Sciatic nerve (tissue), 2 donors: ENCODE results near the gene PLA2G10. TPM values are rescaled to one million over a fixed set of nuclear protein-coding genes. Genes with fewer than 3 reads are reported as not detected.
"Not testable (repeated sequence)": the region's sequence is repeated elsewhere in the genome, so short reads cannot be mapped to it uniquely, and the experiment has no call there.

Source experiments
- ATAC-seq: fragments of 200-7000 bp; cut with Tn5 transposase; one replicate; pipeline ENCODE4 v1.9.1; 2020; ENCODE audit warnings: mild to moderate bottlenecking, moderate library complexity
- DNase-seq: peaks from one replicate; pipeline ENCODE4 v3.0.0-alpha.2; 2020; ENCODE audit warnings: low spot score
- intact Hi-C: fragments of 100-400 bp; cut with DNase I; formaldehyde crosslinking; loops from one replicate; pipeline ENCODE4 v1.14.2; 2022
- total RNA-seq: library from RNA; stranded (reverse); fragmentation: NEBNext Ultra II Directional; extraction: Animal tissue kit (Norgen Biotek cat#: 25700); gene quantifications from one replicate; pipeline ENCODE4 v1.2.1, GENCODE V29; 2021
- donor health status: DM: no; HTN: no; CAD: no.
- donor health status: DM: no; HTN: no; CAD: no.

Gene PLA2G10
- total RNA-seq: not detected

- intact Hi-C loops, ATAC-seq, DNase-seq: not testable (repeated sequence)
These were observed at the start of gene PLA2G10 for GRCh38 chr16:14694129-14694528. Gene PLA2G10, minus strand, starts transcription at chr16:14694308. Its CDS starts 79 bp downstream, at chr16:14694229.

GRCh38 chr16:14742273-14743128 lies 48.4 kb upstream of the PLA2G10 start, which contains the start of gene NPIPA2:
Gene NPIPA2, plus strand, starts transcription at chr16:14742533. Its CDS starts 5,533 bp downstream, at chr16:14748066.
- intact Hi-C loops, DNase-seq: not testable (repeated sequence)
- ATAC-seq: peak; percentile 93

- intact Hi-C loops, DNase-seq, ATAC-seq: not testable (repeated sequence)
These were observed 47.7 kb upstream of the PLA2G10 start for GRCh38 chr16:14741794-14742193.

- DNase-seq, ATAC-seq, intact Hi-C loops: not testable (repeated sequence)
These were observed 46.8 kb upstream of the PLA2G10 start for GRCh38 chr16:14740832-14741385.

- intact Hi-C loops, DNase-seq, ATAC-seq: not testable (repeated sequence)
These were observed 39.1 kb upstream of the PLA2G10 start for GRCh38 chr16:14733233-14733632.

- peak; percentile 93 for ATAC-seq
- DNase-seq, intact Hi-C loops: not testable (repeated sequence)
These were observed 9.3 kb upstream of the PLA2G10 start, which contains the start of gene NPIPA3 for GRCh38 chr16:14703156-14704011. Gene NPIPA3, plus strand, starts transcription at chr16:14703411. Its CDS starts 5,533 bp downstream, at chr16:14708944.

- DNase-seq, intact Hi-C loops, ATAC-seq: not testable (repeated sequence)
These were observed 8.6 kb upstream of the PLA2G10 start for GRCh38 chr16:14702672-14703071.

- intact Hi-C loops, DNase-seq, ATAC-seq: not testable (repeated sequence)
These were observed 7.8 kb upstream of the PLA2G10 start for GRCh38 chr16:14701859-14702258.

GRCh38 chr16:14685870-14686793 lies 8.0 kb downstream of the PLA2G10 start:
- DNase-seq, ATAC-seq, intact Hi-C loops: not testable (repeated sequence)

GRCh38 chr16:14682121-14682520 lies 12.0 kb downstream of the PLA2G10 start:
- intact Hi-C loops: no loop called here
- DNase-seq (no peak), ATAC-seq (no peak)

GRCh38 chr16:14681115-14681514 lies 13.0 kb downstream of the PLA2G10 start:
- DNase-seq (no peak), ATAC-seq (no peak)
- intact Hi-C loops: no loop called here

GRCh38 chr16:14680396-14680795 lies 13.7 kb downstream of the PLA2G10 start:
- intact Hi-C loops, DNase-seq, ATAC-seq: not testable (repeated sequence)

GRCh38 chr16:14678748-14679497 lies 15.2 kb downstream of the PLA2G10 start:
- intact Hi-C loops: no loop called here
- no peak for ATAC-seq
- DNase-seq: no peak

GRCh38 chr16:14677627-14678026 lies 16.5 kb downstream of the PLA2G10 start:
- no peak for DNase-seq

GRCh38 chr16:14676633-14677032 lies 17.5 kb downstream of the PLA2G10 start:
- no peak for ATAC-seq
- intact Hi-C loops: no loop called here

More at GRCh38 chr16:14677627-14678026, 16.5 kb downstream of the PLA2G10 start:
- intact Hi-C loops: no loop called here
- no peak for ATAC-seq

GRCh38 chr16:14672403-14672971 lies 21.6 kb downstream of the PLA2G10 start:
- ATAC-seq: no peak
- intact Hi-C loops: no loop called here
- DNase-seq: no peak

More at GRCh38 chr16:14676633-14677032, 17.5 kb downstream of the PLA2G10 start:
- no peak for DNase-seq

- no peak for ATAC-seq
- no peak for DNase-seq
- intact Hi-C loops: no loop called here
These were observed 24.3 kb downstream of the PLA2G10 start for GRCh38 chr16:14669776-14670175.
